Regular cardiac myocyte (primary cell): ENCODE results near the gene EHBP1. TPM values are rescaled to one million over a fixed set of nuclear protein-coding genes. Genes with fewer than 3 reads are reported as not detected.

Experiments
- total RNA-seq: library from RNA; depleted of rRNA; stranded (reverse); fragments of >200 nt; gene quantifications from 2 replicates; pipeline ENCODE4 v1.2.3, GENCODE V29; 2014

The EHBP1 gene
- total RNA-seq: 46.0 and 65.4 TPM in 2 replicates

GRCh38 chr2:62705007-62705829 lies at the start of gene EHBP1:
Gene EHBP1 (plus strand): TSS chr2:62705713. CDS start chr2:62707192, 1,479 bp downstream.

GRCh38 chr2:63050334-63051041 lies 345.0 kb downstream of the EHBP1 start, which contains the start of gene OTX1:
Gene OTX1 (plus strand): TSS chr2:63050830. CDS start chr2:63052991, 2,161 bp downstream.

Other genes starting within 250 kb of the EHBP1 start
- gene TMEM17, start 199.5 kb upstream of the EHBP1 start, total RNA-seq: 1.5 and 1.7 TPM in 2 replicates